ENCODE results near the gene CTAGE9.

CTAGE9 gene

DNA sequence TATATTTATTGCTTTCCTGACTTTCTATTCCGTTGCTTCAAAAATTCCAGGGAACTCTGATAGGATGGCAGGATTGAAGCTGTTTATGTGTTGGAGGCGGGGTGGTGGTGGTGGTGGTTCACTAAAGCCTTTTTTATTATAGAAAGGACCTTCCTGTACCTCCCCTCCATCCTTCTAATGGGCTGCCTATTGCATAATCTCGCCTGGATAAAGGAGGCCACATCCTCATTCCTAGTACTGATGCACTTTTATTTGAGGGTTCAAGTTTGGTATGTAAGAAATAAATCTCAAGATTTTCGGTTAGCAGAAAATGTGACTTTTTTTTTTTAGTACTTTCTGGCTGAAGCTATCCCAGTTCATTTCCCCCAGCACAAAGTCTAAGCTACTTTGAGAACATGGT is 18.7 kb upstream of the CTAGE9 start:
- TF ChIP-seq, protein P1, sequence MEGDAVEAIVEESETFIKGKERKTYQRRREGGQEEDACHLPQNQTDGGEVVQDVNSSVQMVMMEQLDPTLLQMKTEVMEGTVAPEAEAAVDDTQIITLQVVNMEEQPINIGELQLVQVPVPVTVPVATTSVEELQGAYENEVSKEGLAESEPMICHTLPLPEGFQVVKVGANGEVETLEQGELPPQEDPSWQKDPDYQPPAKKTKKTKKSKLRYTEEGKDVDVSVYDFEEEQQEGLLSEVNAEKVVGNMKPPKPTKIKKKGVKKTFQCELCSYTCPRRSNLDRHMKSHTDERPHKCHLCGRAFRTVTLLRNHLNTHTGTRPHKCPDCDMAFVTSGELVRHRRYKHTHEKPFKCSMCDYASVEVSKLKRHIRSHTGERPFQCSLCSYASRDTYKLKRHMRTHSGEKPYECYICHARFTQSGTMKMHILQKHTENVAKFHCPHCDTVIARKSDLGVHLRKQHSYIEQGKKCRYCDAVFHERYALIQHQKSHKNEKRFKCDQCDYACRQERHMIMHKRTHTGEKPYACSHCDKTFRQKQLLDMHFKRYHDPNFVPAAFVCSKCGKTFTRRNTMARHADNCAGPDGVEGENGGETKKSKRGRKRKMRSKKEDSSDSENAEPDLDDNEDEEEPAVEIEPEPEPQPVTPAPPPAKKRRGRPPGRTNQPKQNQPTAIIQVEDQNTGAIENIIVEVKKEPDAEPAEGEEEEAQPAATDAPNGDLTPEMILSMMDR (conservative IDR thresholded peaks at IDR 0.05; ENCODE audit: control insufficient read depth, insufficient read depth, low read depth, low read length), result no peak
- no peak overlapping the region for H3K4me3 ChIP-seq (ENCODE audit: control insufficient read depth, low read depth, low read length)
- no peak for DNase-seq (ENCODE audit: low read depth)

DNA sequence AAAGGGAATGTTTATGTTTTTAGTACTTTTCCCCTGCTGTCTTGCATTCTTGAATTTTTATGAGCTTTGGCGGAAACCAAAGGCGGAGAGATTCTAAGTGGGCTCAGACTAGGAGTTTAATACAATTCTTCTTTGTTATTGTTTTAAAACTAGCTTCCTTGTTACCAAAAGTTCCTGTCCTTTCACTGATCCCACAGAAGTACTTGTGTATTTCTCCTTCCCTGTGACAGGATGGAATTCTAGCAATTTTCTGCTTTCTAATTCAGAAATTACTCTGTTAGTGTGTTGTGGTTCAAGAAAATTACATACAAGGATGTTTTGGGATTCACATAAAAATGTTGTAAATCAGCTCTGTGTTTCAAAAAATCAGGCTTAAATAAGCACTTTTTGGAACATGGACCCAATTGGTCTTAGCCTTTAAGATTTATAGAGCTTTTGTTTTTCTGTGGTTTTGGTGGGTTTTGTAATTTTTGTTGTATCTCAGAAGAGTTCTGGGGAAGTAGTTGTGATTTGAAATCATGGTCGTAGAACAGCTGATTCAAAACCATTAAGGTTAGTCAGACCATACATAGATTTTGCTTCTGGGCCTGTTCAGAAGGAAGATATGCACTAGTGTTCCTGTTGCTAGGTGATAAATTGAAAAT is 17.6 kb upstream of the CTAGE9 start:
- peak; percentile 24 for DNase-seq (ENCODE audit: low read depth)
- TF ChIP-seq, protein P1 (conservative IDR thresholded peaks at IDR 0.05; ENCODE audit: control insufficient read depth, insufficient read depth, low read depth, low read length), result no peak
- H3K4me3 ChIP-seq (ENCODE audit: control insufficient read depth, low read depth, low read length), result no peak overlapping the region

- TF ChIP-seq, protein P1 (conservative IDR thresholded peaks at IDR 0.05; ENCODE audit: control insufficient read depth, insufficient read depth, low read depth, low read length), result no peak
- no peak for DNase-seq (ENCODE audit: low read depth)
- H3K4me3 ChIP-seq (ENCODE audit: control insufficient read depth, low read depth, low read length), result no peak overlapping the region
Observed at GRCh38 chr6:131727868-131728267, 17.1 kb upstream of the CTAGE9 start.

DNA sequence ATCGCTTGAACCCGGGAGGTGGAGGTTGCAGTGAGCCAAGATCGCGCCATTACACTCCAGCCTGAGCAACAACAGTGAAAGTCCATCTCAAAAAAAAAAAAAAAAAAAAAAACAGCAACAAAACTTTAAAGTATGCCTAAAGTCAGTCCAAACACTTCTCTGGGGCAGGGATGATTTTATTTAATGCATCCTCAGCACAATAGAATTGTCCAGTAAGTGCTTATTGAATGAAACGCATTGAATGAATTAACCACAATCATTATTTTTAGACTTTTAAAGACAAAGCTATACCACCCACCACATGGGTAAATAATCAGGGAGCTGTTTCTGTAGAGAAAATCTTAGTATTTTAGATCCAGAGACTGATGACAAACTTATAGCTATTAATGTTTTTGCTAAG is 16.6 kb upstream of the CTAGE9 start:
- DNase-seq (ENCODE audit: low read depth), result no peak
- H3K4me3 ChIP-seq (ENCODE audit: control insufficient read depth, low read depth, low read length), result no peak overlapping the region
- TF ChIP-seq, protein P1 (conservative IDR thresholded peaks at IDR 0.05; ENCODE audit: control insufficient read depth, insufficient read depth, low read depth, low read length), result no peak

GRCh38 chr6:131724114-131724513 is 13.3 kb upstream of the CTAGE9 start:
- TF ChIP-seq, protein P1 (conservative IDR thresholded peaks at IDR 0.05; ENCODE audit: control insufficient read depth, insufficient read depth, low read depth, low read length), result no peak

DNA sequence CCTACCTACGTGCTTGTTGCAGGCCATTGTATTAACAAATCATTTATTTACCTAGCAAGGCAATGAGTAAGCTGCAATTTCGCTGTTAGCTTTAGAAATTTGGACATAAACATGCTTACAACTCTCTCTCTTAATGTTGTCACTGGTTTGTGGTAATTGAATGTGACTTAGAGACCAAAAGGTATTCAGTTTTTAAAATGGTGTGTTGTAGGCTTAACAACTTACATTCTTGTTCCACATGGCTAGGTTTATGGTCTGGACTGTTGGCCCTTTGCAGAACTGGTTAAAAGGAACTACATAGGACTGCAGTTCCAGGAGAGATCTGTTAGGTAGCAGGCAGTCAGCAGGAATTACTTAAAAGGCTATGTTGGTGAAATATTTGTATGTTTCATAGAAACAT is 10.3 kb upstream of the CTAGE9 start:
- TF ChIP-seq, protein P1 (conservative IDR thresholded peaks at IDR 0.05; ENCODE audit: control insufficient read depth, insufficient read depth, low read depth, low read length), result no peak
- H3K4me3 ChIP-seq (ENCODE audit: control insufficient read depth, low read depth, low read length), result no peak overlapping the region
- no peak for DNase-seq (ENCODE audit: low read depth)

More at GRCh38 chr6:131724114-131724513, 13.3 kb upstream of the CTAGE9 start:
- H3K4me3 ChIP-seq (ENCODE audit: control insufficient read depth, low read depth, low read length), result no peak overlapping the region
- DNase-seq (ENCODE audit: low read depth), result peak; percentile 27

Data from fibroblast of mammary gland (primary cell).